ENCODE results near the gene USP51.

GRCh38 chrX:55484948-55485347 lies 4.7 kb downstream of the USP51 start:
- TF ChIP-seq CTCF (IDR thresholded peaks at IDR 0.05): no peak
- no peak for TF ChIP-seq POLR2A (IDR thresholded peaks at IDR 0.05)

All from uterus (tissue), 2 donors.